Measurements from ENCODE around the gene INHBC.

GRCh38 chr12:57386187-57386720, 48.3 kb upstream of the INHBC start:
- no peak for TF ChIP-seq SIN3A (IDR thresholded peaks at IDR 0.05; ENCODE audit: borderline replicate concordance, insufficient read depth, low read length)
- TF ChIP-seq POLR2AphosphoS5 (IDR thresholded peaks at IDR 0.05; ENCODE audit: low read depth, low read length) = no peak
